Erythroblast (primary cell): ENCODE results near the gene C10orf105.
A peak's percentile ranks its signal among the peaks of the same experiment; 100 is the strongest.

Experiments used
- DNase-seq, 2 experiments: peaks; one replicate each; lab custom pipeline; 2025; lab: John Stamatoyannopoulos, UW
- GATA1 ChIP-seq: IDR thresholded peaks from 2 replicates; pipeline ENCODE4 v1.6.1; 2011; ENCODE audit warnings: low read depth, mild to moderate bottlenecking, control low read depth, low read length, moderate library complexity
- POLR2A ChIP-seq: IDR thresholded peaks from 2 replicates; pipeline ENCODE4 v1.6.1; 2011; ENCODE audit warnings: mild to moderate bottlenecking, low read length

C10orf105 gene

GRCh38 chr10:71697938-71698709, 21.5 kb downstream of the C10orf105 start:
- no peak for TF ChIP-seq GATA1
- no peak for TF ChIP-seq POLR2A

DNA sequence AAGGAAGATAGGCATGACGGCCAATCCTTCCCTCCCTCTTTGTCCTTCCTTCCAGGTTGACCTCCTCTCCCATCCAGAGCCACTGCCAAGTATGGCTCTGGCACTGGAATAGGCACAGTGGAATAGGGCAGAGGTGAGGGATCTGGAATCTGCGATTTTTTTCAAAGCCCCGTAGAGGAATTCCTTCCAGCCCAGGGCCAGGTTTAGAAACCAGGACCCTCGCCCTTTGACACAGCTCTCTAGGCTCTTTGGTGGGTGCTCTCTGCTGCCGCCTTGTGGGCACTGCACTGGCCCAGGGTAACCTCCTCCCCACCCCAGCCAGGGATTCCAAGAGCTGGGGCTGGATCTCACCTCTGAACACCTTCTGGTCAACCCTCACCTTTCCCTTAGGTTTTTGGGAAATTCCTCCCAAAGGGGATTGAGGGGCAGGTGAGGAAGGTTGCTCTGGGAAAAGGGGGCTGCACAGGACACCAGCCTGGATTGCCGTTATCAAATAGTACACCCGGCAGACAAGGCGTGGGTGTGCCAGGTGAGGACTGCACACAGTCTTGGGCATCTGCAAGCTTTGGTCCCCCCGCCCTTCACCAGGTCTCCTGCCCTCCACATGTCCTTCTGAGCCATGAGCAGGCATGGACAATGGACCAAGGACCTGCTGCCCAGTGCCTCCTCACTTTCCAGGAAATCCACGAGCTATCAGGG, 22.8 kb downstream of the C10orf105 start:
- no peak for TF ChIP-seq POLR2A
- no peak for TF ChIP-seq GATA1
- DNase-seq = peak; percentile 60 to 81

More at GRCh38 chr10:71697938-71698709, 21.5 kb downstream of the C10orf105 start:
- peak; percentile 17 to 29 for DNase-seq

- TF ChIP-seq POLR2A = no peak
- TF ChIP-seq GATA1 = no peak
- DNase-seq = no peak
Observed at GRCh38 chr10:71695502-71696476, 23.8 kb downstream of the C10orf105 start.

- no peak for TF ChIP-seq POLR2A
- TF ChIP-seq GATA1 = no peak
- no peak for DNase-seq
Observed at GRCh38 chr10:71694567-71694968, 25.0 kb downstream of the C10orf105 start.

DNA sequence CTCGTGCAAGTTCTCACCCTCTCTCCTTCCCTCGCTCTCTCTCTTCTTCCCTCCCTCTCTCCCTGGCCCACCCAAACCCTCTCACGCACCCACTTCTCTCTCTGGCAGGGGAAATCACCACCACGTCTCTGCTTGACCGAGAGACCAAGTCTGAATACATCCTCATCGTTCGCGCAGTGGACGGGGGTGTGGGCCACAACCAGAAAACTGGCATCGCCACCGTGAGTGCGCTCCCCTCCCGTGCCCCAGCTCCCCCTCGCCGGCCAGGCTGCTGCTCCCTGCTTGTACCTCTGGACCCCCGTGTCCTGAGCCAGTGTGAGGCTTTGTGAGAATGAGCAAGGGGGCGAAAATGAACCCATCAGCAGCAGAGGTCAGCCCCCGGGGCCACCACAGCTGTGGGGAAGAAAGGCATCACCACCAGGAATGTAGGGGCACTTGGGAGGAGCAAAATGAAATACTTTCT, 25.5 kb downstream of the C10orf105 start:
- no peak for DNase-seq
- TF ChIP-seq POLR2A (no peak), GATA1 (no peak)

GRCh38 chr10:71693377-71693776, 26.2 kb downstream of the C10orf105 start:
- TF ChIP-seq GATA1 (no peak), POLR2A (no peak)
- no peak for DNase-seq

GRCh38 chr10:71692598-71693306, 26.8 kb downstream of the C10orf105 start:
- TF ChIP-seq POLR2A = no peak
- no peak for TF ChIP-seq GATA1
- no peak for DNase-seq

- DNase-seq = no peak
- no peak for TF ChIP-seq POLR2A
- TF ChIP-seq GATA1 = no peak
Observed at GRCh38 chr10:71691405-71691804, 28.2 kb downstream of the C10orf105 start.

GRCh38 chr10:71690094-71690720, 29.4 kb downstream of the C10orf105 start:
- DNase-seq = no peak
- TF ChIP-seq POLR2A = no peak

DNA sequence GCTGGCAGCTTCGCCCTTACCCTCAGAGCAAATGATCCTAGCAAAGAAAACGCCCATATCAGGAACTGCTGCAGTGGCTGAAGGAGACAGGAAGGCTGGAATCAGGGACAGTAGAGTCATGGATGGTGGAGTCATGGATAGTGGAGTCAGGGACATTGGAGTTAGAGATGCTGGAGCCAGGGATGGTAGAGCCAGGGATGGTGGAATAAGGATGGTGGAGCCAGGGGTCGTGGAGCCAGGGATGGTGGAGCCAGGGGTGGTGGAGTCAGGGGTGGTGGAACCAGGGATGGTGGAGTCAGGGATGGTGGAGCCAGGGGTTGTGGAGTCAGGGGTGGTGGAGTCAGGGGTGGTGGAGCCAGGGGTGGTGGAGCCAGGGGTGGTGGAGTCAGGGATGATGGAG, 31.3 kb downstream of the C10orf105 start:
- DNase-seq = no peak
- TF ChIP-seq GATA1 (no peak), POLR2A (no peak)

DNA sequence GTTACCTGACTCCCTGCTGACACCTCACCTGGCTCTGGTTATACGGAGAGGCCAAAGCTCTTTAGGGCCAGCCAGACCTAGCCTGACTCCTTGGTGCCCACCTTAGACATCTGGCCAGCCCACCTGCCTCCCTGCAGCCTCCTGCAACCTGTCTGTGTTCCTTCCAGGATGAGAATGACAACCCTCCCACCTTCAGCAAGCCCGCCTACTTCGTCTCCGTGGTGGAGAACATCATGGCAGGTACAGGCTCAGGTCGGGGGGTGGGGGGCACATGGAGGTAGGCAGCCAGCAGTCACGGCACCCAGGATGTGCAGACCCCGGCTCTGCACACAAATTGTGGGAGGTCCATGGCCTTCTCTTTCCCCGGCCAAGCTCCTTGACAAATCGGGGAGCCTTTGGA, 32.1 kb downstream of the C10orf105 start:
- DNase-seq = no peak
- TF ChIP-seq GATA1 (no peak), POLR2A (no peak)

DNA sequence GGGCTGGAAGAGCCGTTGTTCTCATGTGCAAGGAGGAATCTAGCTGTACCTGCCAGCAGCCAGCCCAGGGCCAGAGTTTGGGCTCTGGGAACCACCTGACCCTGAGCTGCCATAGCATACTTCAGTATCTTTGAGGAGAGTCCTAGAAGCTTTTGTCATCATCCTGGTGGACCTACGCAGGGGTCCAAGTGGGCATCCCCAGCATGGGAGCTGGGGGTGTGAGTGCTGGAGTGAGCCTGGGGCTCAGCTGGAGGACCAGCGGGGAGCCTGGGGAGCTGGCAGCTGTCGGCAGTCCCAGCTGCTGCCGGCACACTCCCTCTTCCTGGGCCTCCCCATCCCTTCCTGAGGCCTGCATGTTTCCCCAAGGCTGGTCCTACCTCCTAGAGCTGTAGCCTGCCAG, 32.5 kb downstream of the C10orf105 start:
- TF ChIP-seq POLR2A (no peak), GATA1 (no peak)
- no peak for DNase-seq

- no peak for DNase-seq
- TF ChIP-seq POLR2A (no peak), GATA1 (no peak)
Observed at GRCh38 chr10:71685554-71686232, 33.9 kb downstream of the C10orf105 start.
